OCI-LY1 (cell line): ENCODE data around the gene TAF11L10.
"Not testable (repeated sequence)": the region's sequence is repeated elsewhere in the genome, so short reads cannot be mapped to it uniquely, and the experiment has no call there.

Source experiments
- EZH2 ChIP-seq: fragments of 200-600 bp; sonication (generic), shearing (Covaris generic); IDR thresholded peaks from 2 replicates; pipeline ENCODE4 v1.8.0; 2017; ENCODE audit warnings: borderline replicate concordance, mixed run types, mild to moderate bottlenecking, antibody characterized with exemption, low read length, moderate library complexity, mixed read lengths
- TF ChIP-seq, protein P1 (sequence below): fragments of 200-600 bp; sonication (generic), shearing (Covaris generic); IDR thresholded peaks from 2 replicates; pipeline ENCODE4 v1.5.1; 2017; ENCODE audit warnings: mild to moderate bottlenecking, antibody characterized with exemption, low read length, moderate library complexity, mixed read lengths

DNA sequence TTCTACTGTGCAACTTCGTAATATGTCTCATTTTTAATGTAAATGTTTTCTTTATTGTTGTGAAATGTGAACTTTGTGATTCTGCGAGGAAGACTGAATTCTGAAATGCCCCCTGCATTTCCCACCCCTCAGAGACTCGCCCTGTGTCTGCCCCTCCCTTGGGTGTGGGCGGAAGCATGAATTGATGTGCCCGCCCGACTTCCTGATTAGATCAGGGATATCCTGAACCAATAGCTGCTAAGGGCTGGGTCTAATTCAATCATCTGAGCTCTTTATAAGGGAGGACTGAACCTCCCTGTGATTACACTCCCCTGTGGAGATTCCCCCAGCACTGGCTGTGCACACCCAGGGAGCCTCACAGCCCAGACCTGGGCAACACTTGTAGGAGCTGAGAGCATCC lies 6.3 kb upstream of the TAF11L10 start, which contains the start of gene TAF11L11:
- TF ChIP-seq, protein P1, sequence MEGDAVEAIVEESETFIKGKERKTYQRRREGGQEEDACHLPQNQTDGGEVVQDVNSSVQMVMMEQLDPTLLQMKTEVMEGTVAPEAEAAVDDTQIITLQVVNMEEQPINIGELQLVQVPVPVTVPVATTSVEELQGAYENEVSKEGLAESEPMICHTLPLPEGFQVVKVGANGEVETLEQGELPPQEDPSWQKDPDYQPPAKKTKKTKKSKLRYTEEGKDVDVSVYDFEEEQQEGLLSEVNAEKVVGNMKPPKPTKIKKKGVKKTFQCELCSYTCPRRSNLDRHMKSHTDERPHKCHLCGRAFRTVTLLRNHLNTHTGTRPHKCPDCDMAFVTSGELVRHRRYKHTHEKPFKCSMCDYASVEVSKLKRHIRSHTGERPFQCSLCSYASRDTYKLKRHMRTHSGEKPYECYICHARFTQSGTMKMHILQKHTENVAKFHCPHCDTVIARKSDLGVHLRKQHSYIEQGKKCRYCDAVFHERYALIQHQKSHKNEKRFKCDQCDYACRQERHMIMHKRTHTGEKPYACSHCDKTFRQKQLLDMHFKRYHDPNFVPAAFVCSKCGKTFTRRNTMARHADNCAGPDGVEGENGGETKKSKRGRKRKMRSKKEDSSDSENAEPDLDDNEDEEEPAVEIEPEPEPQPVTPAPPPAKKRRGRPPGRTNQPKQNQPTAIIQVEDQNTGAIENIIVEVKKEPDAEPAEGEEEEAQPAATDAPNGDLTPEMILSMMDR = not testable (repeated sequence)
- TF ChIP-seq EZH2 = not testable (repeated sequence)
